ENCODE results near the gene ANKIB1. TPM values are rescaled to one million over a fixed set of nuclear protein-coding genes. Genes with fewer than 3 reads are reported as not detected.

The ANKIB1 gene
- polyA plus RNA-seq, 1 of the 3 experiments (the other 2 are of a cell fraction) = 24.6 TPM

DNA sequence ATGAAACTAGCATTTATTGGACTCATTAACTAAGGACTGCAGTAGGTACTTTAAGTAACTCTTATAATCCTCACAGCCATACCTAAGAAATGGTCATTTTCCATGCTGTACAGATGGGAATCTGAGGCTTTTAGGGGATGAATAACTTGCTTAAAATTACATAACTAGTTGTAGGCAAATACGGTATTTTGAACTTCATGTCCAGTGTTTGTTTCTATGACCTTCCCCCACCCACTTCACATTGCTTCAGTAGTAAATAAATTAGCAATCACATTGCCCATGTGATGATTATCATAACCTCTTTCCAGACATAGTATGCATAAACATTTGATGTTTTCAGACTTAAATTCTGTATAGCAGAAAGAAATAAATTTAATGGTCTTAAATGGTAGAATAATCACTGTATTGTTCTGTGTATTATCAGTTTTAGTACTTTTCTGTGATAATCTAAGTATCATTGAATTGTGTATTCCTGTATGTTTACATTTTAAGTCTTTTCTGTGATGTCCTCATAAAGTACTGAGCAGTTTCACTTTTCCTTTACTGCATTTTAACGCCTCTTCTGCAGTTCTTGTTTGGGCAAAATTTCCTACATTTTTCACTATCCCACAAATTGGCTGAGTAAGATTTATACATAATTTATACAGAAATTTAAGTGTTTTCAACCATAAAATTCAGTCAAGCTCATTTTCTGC, 48.3 kb downstream of the ANKIB1 start:
- CTCF ChIA-PET = interaction anchor here (1.0 to 2.0 kb wide), 5 partner anchors 8 to 167 kb away, joined by 3 to 7 read pairs (median 3); no protein-coding TSS in a partner anchor
- WGBS (ENCODE audit: low lambda C conversion rate) = 95% methylated on average over 2 of the region's 2 CpGs
- Histone ChIP-seq H3K9me3 (no peaks in the 10 kb centered on the region), H2AFZ (ENCODE audit: low read depth) (no peak overlapping the region), H3K36me3 (replicated peaks in 1 of 2; ENCODE audit: control insufficient read depth in 1 of 2, insufficient read depth in 2 of 2, low read length in 1 of 2) (peaks cover 28 to 34% of the 10 kb centered on the region in 2 experiments), H3K27me3 (ENCODE audit: insufficient read depth) (no peaks in the 10 kb centered on the region), H3K27ac (ENCODE audit: low read depth in 2 of 2, low read length in 1 of 2) (no peak overlapping the region), H3K9ac (no peak overlapping the region), H4K20me1 (ENCODE audit: insufficient read depth) (0 out of 2 replicates have a peak, but pooled peaks cover 11% of the 10 kb centered on the region), H3K79me2 (ENCODE audit: insufficient read depth) (peaks cover 64% of the 10 kb centered on the region), H3F3A (replicated peaks; ENCODE audit: insufficient read depth) (peaks cover 4% of the 10 kb centered on the region), H3K4me1 (ENCODE audit: control insufficient read depth in 1 of 2, insufficient read depth in 2 of 2, low read depth in 1 of 2, low read length in 1 of 2) (peaks cover 10 to 12% of the 10 kb centered on the region in 2 experiments; a peak in 3 of 4 replicates), H3K9me2 (no peaks in the 10 kb centered on the region), H3K4me3 (ENCODE audit: low read depth in 2 of 2, low read length in 1 of 2) (no peak overlapping the region), H3K4me2 (peak overlapping the region; percentile 4; the same call in 1 of the 2 replicates)
- DNase-seq = no peak
- POLR2A ChIA-PET = no interaction called here
- TF ChIP-seq SMC3 (IDR thresholded peaks at IDR 0.05; ENCODE audit: low read depth, low read length) = no peak
- TF ChIP-seq GABPA (IDR thresholded peaks at IDR 0.05; ENCODE audit: low read depth) = no peak
- TF ChIP-seq POLR2AphosphoS5 (IDR thresholded peaks at IDR 0.05; ENCODE audit: low read depth, low read length) = no peak
- TF ChIP-seq, protein P1, sequence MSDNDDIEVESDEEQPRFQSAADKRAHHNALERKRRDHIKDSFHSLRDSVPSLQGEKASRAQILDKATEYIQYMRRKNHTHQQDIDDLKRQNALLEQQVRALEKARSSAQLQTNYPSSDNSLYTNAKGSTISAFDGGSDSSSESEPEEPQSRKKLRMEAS (IDR thresholded peaks at IDR 0.05; ENCODE audit: low read depth) = no peak
- TF ChIP-seq FOXM1 (IDR thresholded peaks at IDR 0.05; ENCODE audit: low read depth) = no peak
- no peak for TF ChIP-seq JUND (IDR thresholded peaks at IDR 0.05)
- TF ChIP-seq, protein P2, sequence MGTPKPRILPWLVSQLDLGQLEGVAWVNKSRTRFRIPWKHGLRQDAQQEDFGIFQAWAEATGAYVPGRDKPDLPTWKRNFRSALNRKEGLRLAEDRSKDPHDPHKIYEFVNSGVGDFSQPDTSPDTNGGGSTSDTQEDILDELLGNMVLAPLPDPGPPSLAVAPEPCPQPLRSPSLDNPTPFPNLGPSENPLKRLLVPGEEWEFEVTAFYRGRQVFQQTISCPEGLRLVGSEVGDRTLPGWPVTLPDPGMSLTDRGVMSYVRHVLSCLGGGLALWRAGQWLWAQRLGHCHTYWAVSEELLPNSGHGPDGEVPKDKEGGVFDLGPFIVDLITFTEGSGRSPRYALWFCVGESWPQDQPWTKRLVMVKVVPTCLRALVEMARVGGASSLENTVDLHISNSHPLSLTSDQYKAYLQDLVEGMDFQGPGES (IDR thresholded peaks at IDR 0.05; ENCODE audit: low read depth, low read length) = no peak
- TF ChIP-seq FOSL2 (IDR thresholded peaks at IDR 0.05; ENCODE audit: borderline replicate concordance, low read depth) = no peak
- TF ChIP-seq NRF1 (IDR thresholded peaks at IDR 0.05; ENCODE audit: low read depth, low read length) = no peak
- TF ChIP-seq EZH2phosphoT487 (IDR thresholded peaks at IDR 0.05; ENCODE audit: borderline replicate concordance, low read depth) = no peak
- no peak for TF ChIP-seq MXI1 (IDR thresholded peaks at IDR 0.05; ENCODE audit: low read depth, low read length)
- no peak for TF ChIP-seq ELF1 (IDR thresholded peaks at IDR 0.05)
- TF ChIP-seq GATA2 (CRISPR knock-in tag; IDR thresholded peaks at IDR 0.05) = no peak
- TF ChIP-seq, protein P3, sequence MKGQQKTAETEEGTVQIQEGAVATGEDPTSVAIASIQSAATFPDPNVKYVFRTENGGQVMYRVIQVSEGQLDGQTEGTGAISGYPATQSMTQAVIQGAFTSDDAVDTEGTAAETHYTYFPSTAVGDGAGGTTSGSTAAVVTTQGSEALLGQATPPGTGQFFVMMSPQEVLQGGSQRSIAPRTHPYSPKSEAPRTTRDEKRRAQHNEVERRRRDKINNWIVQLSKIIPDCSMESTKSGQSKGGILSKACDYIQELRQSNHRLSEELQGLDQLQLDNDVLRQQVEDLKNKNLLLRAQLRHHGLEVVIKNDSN (IDR thresholded peaks at IDR 0.05; ENCODE audit: borderline replicate concordance, low read depth) = no peak
- TF ChIP-seq MEF2A (IDR thresholded peaks at IDR 0.05; ENCODE audit: borderline replicate concordance, low read depth) = no peak
- TF ChIP-seq RXRA (IDR thresholded peaks at IDR 0.05; ENCODE audit: borderline replicate concordance, low read depth) = no peak
- TF ChIP-seq, protein P4, sequence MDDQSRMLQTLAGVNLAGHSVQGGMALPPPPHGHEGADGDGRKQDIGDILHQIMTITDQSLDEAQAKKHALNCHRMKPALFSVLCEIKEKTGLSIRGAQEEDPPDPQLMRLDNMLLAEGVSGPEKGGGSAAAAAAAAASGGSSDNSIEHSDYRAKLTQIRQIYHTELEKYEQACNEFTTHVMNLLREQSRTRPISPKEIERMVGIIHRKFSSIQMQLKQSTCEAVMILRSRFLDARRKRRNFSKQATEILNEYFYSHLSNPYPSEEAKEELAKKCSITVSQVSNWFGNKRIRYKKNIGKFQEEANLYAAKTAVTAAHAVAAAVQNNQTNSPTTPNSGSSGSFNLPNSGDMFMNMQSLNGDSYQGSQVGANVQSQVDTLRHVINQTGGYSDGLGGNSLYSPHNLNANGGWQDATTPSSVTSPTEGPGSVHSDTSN (IDR thresholded peaks at IDR 0.05) = no peak
- no peak for TF ChIP-seq SIN3A (IDR thresholded peaks at IDR 0.05; ENCODE audit: borderline replicate concordance, low read depth, low read length)
